ENCODE measurements around the gene PRKD1.
A peak's percentile ranks its signal among the peaks of the same experiment; 100 is the strongest.
"Not testable (repeated sequence)": the region's sequence is repeated elsewhere in the genome, so short reads cannot be mapped to it uniquely, and the experiment has no call there.

Gene PRKD1

DNA sequence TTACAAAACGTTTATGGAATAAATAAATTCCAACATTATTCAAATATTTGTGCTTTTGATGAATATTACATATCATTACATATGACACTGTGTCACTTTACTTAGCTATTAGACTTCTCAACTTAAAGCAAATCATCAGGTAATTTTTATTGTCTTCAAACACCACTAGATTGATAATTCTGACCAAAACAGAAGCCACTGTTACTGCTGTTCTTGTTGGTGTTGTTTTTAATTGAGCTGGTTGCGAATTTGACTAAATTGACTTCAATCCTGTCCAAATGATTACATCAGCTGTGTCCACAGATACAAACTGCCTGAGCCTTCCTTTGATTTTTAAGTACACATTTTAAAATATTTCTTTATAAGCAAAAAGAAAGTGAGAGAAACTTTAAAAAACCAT is 29.2 kb downstream of the PRKD1 start:
- DNase-seq, result no peak

DNA sequence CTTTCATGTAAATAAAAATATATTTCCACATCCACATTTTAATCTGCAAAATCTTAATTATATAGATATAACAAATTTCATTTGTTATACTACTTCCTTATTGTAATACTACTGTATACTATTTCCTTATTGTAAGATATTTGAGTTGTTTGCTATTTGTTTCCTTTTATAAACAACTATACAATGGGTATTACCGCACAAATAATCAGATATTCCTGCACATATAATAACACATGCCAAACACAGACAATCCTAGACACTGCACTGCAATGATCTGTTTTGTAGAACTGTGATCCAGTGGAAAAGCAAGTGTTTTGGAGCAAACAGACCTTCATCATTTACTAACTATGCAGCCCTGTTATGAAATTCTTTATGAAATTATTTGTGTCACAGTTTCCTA is 30.5 kb downstream of the PRKD1 start:
- DNase-seq, result no peak

DNA sequence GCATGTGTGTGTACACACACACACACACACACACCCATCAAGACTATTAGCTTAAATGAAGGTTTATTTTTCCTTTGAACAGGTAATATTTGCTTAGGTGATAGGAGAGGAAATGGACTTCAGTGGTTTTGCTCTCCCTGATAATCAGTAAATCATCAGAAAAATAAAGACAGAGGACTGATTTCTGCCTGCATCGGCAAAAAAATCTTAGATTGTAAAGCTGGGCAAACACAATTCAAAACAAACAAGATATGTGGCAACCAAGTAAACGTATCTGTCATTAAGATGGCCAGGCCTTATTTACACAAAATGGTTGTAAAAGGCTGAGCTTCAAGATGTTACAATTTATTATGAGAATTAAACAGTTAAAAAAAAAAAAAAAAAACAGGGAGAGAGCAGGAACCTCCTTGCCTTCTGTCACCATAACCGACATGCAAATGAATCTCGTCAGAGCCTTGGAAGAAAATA is 31.3 kb downstream of the PRKD1 start:
- DNase-seq, result no peak

DNA sequence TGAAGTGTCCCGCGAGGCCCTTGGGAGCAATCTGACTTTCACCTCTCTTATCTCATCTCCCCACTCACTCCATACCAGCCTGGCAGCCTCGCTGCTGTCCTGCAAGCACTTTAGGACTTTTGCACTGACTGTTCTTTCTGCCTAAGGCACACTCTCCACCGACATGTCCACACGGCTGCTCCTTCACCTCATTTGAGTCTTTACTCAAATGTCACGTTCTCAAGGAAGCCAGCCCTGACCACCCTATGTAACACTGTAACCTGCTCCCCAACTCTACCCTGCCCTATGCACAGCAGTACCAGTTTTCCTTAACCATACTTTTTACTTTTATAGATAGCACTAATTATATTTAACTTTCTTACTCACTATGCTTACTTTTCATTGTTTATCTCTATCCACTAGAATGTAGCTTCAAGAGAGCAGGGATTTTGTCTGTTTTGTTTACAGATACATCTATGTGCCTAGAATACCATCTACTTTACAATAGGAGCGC is 32.0 kb downstream of the PRKD1 start:
- DNase-seq, result no peak

DNA sequence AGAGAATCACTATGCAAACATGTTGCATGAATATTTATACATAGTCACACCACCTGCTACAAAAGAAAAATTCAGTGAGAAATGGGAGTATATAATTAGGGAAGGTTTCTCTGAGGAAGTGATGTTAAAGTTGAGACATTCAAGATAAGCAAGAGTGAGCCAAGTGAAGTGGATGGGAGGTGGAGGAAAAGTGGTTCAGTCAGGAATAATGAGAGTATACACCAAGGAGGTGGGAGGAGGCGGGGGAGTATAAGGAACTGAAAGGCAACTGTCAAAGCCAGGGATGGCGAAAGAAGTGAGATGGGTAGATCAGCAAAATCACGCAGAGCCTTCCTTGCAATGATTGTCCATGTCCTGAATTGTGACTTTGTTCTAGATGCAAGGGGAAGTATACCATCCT is 33.7 kb downstream of the PRKD1 start:
- DNase-seq, result no peak

DNA sequence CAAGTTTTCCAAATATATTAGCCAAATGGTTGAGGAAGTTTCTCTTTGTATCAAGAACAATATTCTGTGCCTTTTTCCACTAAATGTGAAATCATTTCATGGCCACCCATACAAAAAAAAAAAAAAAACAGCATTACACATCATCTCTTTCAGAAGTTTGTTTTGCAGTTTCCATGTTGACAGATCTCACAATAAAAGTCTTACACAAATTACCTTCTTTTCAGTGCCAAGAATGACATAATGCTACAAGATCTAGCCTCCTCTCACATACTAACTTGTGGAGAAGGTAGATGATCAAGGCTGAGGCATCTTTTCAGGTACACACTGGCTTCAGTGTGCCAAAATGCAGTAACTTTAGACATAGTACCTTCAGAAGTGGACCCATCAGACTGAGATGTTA is 35.3 kb downstream of the PRKD1 start:
- DNase-seq, result no peak

DNA sequence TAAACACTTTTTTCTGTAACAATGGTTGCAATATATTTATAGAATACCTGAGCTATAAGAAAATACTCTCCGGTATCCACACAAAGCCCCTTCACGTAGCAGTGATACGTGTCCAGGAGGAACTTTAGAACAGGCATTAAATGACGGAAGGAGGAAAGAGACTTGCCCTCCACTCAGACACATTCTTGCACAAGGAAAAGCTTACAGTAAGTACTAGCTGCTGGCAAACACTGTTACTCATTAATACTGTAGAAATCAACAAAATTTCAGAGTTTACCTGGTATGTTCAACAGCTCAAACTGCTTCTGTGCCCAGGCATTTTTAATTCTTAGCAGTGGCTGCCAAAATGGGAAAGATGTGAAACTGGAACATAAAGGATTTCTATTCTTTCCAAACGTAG is 41.7 kb downstream of the PRKD1 start:
- no peak for DNase-seq

DNA sequence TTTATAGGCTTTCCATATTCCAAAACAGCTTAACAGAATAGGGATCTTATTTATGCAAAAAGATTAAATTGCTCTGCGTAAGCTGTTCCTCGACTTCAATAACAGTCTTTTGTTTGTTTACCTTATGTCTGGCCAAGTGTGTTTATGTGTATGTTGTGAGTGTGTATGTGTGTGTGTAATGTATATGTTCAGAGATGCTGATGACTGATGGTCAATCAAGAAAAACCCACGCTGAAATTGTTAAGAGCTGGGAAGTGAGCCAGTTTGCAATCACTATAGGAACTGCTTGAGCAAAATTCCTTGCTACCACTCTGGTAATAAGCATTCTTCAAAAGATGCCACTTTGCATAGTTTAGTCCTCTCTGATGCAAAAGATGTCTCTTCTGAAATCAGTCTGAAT is 59.6 kb downstream of the PRKD1 start:
- no peak for DNase-seq

DNA sequence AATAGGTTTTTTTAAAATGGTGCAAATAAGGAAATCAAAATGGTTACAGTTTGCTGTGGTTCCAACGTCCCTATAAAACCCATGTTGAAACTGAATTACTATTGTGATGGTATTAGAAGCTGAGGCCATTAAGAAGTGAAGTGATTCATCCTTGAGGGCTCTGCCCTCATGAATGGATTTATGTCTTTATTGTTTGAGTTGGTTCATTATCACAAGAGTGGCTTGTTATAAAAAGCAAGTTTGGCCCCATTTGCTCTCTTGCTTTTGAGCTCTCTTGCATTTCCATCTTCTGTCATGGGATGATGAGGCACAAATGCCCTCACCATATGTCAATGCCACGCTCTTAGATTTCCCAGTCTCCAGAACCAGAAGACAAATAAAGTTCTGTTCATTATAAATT is 62.3 kb downstream of the PRKD1 start:
- no peak for DNase-seq

DNA sequence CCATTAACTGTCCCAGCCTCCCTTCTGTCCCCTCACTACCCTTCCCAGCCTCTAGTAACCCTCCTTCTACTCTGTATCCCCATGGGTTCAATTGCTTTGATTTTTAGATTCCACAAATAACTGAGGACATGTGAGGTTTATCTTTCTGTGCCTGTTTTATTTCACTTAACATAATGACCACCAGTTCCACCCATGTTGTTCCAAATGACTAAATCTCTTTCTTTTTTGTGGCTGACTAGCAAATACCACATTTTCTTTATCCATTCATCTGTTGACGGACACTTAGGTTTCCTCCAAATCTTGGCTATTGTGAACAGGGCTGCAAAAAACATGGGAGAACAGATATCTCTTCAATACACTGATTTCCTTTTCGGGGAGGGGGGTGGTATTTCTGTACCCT is 65.7 kb downstream of the PRKD1 start:
- no peak for DNase-seq

DNA sequence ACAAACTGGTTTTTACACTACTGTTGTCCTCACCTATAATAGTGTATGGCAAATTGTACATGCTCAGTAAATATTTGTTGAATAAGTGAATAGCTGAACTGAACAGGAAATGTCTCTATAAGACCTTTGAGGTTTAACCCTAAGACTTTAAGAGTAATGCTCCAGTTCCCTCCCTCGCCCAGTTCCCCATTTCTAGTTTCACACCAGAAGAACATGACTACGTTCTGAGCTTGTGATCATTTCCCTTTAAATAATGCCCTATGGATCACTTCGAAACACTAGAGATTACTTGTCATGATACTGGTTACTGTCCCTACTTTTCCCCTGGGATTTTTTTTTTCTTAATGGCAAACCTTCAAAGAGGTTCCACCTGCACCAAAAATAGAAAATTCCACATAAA is 69.3 kb downstream of the PRKD1 start:
- DNase-seq, result peak; percentile 4

DNA sequence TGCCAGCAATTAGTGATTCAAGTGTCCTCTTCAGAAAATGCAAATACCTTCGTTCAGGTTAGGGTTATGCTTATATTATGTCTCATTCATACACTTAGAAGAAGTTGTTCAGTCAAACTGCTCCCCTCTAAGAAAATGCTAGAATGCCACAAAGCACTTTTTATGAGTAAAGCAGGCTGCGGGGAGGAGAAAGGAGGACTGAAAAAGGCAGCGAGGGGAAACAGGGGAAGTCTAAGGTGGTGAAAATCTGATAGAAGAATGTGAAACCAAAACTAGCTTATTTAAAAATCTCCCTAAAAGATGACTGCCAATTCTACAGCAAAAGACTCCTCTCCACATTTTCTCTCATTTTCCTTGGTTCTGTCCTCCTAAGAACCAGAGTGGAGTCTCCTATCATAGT is 70.1 kb downstream of the PRKD1 start:
- no peak for DNase-seq

DNA sequence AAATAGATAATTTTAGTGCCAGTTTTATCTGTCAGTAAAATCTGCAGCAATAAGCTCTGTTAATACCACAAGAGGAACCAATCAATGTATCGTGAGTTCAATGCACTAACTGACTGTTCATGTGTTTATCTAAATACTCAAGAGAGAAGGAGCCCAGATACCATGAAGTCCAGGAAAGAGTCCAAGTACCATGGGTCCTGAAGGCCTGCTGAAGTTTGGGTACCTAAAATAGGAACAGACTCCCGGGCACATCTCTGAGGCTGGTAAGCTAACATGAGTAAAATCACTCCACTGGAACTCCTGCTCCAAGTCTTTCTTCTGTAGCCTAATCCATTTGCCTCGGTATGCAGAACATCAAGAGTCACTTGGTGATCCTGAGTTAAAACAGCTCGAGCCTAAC is 71.1 kb downstream of the PRKD1 start:
- DNase-seq, result no peak

DNA sequence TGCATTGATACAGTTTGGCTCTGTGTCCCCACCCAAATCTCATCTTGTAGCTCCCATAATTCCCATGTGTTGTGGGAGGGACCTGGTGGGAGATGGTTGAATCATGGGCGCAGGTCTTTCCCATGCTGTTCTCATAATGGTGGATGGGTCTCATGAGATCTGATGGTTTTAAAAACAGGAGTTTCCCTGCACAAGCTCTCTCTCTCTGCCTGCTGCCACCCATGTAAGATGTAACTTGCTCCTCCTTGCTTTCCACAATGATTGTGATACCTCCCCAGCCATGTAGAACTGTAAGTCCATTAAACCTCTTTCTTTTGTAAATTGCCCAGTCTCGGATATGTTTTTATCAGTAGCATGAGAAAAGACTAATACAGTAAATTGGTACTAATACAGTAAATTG is 74.0 kb downstream of the PRKD1 start:
- not testable (repeated sequence) for DNase-seq

DNA sequence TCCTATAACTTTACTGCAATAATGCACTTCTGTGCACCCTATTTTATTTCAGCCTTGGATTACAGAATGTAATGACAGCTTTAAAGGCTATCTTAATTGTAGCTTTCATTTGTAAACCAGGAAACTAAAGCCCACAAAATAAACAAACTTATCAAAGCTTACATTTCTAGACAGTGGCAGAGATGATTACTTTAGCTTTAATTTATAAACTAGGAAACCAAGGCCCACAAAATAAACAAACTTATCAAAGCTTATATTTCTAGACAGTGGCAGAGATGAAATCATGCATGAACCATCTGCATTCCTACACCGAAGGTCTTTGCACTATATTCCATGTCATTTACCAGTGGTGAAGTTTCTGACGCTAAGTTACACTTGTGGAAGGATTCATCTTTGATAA is 74.4 kb downstream of the PRKD1 start:
- no peak for DNase-seq

DNA sequence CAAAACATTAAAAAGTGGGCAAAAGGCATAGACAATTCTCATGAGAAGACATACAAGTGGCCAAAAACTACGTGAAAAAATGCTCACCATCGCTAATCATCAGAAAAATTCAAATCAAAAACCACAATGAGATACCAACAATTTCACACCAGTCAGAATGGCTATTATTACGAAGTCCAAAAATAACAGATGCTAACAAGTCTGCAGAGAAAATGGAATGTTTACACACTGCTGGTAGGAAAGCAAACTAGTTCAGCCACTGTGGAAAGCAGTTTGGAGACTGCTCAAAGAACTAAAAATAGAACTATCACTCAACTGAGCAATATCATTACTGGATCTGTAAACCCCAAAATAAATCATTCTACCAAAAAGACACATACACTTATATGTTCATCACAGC is 76.2 kb downstream of the PRKD1 start:
- DNase-seq, result no peak

DNA sequence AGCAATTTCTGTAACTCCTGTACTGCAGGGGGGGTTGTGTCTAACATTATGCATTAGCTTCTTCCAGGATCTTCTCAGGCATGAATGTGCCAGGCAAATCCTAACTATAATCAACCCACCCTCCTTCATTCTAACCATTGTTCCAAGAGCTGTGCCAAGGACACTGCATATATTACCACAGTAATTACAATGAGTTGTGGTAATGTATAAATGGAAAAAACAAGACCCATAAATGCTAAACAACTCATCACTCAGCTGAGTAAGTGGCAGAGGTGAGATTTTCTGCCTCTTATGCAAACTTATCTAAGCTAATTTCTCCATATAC is 80.6 kb downstream of the PRKD1 start:
- DNase-seq, result no peak

DNA sequence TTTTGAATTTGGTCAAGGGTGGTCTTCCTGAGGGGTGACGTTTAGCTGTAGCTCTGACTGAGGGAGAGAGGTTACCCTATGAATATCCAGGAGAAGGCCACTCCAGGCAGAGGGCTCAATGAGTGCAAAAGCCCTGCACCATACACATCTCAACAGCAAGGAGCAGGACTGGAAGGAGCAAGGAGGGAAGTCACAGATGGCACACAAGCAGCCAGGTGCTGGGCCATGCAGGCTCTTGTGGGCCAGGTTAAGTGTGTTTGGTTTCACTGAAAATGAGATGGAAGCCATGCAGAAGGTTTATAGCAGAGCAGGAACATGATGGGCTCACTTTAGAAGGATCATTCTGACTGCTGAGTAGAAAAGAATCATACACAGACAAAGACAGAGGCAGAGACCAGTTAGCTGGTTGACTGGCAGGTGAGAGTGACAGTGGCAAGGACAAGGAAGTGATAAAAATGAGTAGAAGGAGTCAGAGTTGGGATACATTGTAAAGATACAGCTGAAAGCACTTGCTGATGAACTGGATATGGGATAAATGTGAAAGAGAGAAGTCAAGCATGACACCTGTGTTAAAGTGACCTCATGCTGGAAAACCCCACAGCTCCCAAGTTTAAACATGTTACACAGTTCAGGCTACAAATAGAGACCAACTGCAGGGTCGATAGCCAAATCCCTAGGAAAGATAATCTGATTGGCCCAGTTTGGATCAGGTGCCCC is 81.2 kb downstream of the PRKD1 start:
- no peak for DNase-seq

DNA sequence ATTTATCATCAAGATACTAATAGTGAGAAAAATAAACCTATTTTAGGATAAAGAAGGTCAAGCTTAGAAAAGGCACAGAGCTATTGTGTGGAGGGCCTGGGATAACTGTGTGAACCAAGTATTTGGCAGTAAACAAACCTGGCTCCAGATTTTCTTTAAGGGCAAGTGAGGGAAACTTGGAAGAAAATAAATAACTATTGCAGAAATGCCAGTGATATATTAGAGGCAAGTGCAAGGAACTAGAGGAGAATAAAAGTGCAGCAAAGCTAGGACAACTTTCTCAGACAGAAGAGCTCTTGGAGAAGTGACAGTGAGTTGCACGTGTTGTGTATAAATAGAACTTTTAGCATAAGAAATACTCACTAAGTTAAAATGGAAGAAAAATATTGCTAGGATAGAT is 83.7 kb downstream of the PRKD1 start:
- DNase-seq, result no peak

DNA sequence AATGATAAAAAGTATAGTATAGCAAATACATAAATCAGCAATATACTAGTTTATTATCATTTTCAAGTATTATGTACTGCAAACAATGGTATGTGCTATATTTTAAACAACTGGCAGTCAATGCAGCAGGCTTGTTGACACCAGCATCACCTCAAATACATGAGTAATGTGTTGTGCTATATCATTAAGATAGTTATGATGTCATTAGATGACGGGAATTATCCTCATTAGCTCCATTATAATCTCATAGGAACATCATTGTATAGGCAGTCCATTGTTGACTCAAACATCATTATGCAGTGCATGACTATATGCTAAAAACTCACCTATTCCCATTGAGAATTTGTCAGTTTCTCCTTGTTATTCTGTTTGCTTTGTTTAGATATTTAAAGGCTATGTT is 85.4 kb downstream of the PRKD1 start:
- DNase-seq, result no peak

DNA sequence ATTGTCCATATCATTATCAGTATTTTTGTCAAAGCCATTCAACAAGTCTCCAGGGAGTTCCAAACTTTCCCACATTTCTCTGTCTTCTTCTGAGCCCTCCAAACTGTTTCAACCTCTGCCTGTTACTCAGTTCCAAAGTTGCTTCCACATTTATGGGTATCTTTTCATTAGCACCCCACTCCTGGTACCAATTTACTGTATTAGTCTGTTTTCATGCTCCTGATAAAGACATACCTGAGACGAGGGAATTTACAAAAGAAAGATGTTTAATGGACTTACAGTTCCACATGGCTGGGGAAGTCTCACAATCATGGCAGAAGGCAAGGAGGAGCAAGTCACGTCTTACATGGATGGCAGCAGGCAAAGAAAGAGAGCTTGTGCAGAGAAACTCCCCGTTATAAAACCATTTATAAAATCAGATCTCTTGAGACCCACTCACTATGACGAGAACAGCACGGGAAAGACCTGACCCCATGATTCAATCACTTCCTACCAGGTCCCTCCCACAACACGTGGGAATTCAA is 87.2 kb downstream of the PRKD1 start:
- DNase-seq, result not testable (repeated sequence)

DNA sequence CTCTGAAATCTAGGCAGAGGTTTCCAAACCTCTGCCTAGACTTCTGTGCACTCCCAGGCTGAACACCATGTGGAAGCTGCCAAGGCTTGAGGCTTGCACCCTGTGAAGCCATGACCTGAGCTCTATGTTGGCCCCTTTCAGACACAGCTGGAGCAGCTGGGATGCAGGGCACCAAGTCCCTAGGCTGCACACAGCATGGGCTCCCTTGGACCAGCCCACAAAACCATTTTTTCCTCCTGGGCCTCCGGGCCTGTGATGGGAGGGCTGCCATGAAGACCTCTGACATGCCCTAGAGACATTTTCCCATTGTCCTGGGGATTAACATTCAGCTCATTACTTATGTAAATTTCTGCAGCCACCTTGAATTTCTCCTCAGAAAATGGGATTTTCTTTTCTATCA is 88.0 kb downstream of the PRKD1 start:
- not testable (repeated sequence) for DNase-seq

DNA sequence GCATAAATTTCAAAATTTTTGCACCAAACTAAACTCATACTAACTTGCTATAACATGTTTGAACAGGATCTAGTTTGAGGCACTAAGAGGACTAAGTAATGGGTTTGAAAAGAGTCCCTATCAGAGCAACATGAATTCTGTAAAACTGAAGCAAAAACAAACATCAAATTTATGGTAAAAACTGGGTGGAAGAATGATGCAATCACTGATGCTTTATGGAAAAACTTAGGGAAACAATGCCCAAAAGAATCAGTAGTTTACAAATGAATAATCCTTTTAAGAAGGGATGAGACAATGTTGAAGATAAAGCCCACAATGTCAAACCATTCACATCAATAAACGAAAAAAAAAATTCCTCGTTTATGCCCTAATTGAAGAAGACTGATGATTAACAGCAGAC is 88.9 kb downstream of the PRKD1 start:
- DNase-seq, result no peak

DNA sequence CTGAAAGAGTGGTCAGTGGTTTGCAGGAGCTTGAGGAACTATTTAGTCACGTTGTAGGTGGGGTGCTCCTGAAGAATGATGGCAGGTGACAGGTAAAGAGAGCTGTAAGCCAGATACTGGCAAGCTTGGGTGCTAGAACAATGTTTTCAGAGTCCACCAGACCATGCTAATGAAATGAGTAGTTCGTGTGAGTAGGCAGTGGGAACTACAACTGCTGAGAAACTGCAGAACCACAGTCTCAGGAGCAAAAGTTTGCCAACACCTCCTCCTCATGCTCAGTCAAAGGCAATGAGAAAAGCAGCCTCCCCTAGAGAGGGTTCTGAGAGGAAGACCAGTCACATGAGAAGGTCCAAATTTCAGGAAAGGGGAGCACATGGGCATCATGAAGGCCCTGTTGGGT is 91.3 kb downstream of the PRKD1 start:
- no peak for DNase-seq

DNA sequence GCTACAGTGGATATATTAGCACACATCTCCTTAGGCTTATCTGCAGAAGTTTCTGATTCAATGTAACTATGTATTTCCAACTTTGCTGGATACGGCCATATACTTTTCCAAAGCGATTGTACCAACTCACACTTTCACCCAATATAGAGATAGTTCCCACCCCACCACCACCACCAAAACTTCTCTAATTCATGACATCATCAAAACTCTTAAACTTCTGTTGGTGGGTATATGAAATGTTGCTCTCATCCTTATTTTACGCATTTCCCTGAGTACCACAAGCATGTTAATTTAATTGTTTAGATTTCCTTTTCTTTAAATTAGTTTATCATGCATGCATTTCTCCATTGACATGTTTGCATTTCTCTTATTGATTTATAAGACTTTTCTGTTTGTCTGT is 95.6 kb downstream of the PRKD1 start:
- no peak for DNase-seq

Measured in hematopoietic multipotent progenitor cell treated with erythropoietin and hydrocortisone succinate and interleukin-3 and kit ligand, for 4 days (in vitro differentiated cells).